HEK293 (cell line): ENCODE data around the gene C17orf67.

Experiments
- FEZF1 ChIP-seq: fragments of 450-650 bp; formaldehyde crosslinking; IDR thresholded peaks from 2 replicates; pipeline ENCODE4 v1.5.1; 2016; ENCODE audit warnings: missing biosample characterization, missing genetic modification characterization
- KLF1 ChIP-seq: fragments of 450-650 bp; formaldehyde crosslinking; IDR thresholded peaks from 2 replicates; pipeline ENCODE4 v1.5.1; 2016; ENCODE audit warnings: missing biosample characterization, missing genetic modification characterization
- OVOL3 ChIP-seq: fragments of 450-650 bp; formaldehyde crosslinking; IDR thresholded peaks from 2 replicates; pipeline ENCODE4 v1.5.1; 2016; ENCODE audit warnings: missing biosample characterization, missing genetic modification characterization
- PBX3 ChIP-seq: sonication (generic); formaldehyde crosslinking; IDR thresholded peaks from 2 replicates; pipeline ENCODE4 v1.8.1; 2022; ENCODE audit warnings: mild to moderate bottlenecking, moderate library complexity, missing genetic modification reagents
- PRDM1 ChIP-seq: fragments of 450-650 bp; formaldehyde crosslinking; IDR thresholded peaks from 2 replicates; pipeline ENCODE4; 2016; ENCODE audit warnings: missing biosample characterization, missing genetic modification characterization
- REPIN1 ChIP-seq: fragments of 450-650 bp; formaldehyde crosslinking; IDR thresholded peaks from 2 replicates; pipeline ENCODE4 v1.5.1; 2017; ENCODE audit warnings: missing biosample characterization, missing genetic modification characterization, low read depth
- SCRT1 ChIP-seq: fragments of 450-650 bp; formaldehyde crosslinking; IDR thresholded peaks from 2 replicates; pipeline ENCODE4 v1.5.1; 2016; ENCODE audit warnings: missing biosample characterization, missing genetic modification characterization, borderline replicate concordance
- SP3 ChIP-seq: fragments of 450-650 bp; formaldehyde crosslinking; IDR thresholded peaks from 2 replicates; pipeline ENCODE4 v1.5.1; 2016; ENCODE audit warnings: missing biosample characterization, missing genetic modification characterization
- TCF7L2 ChIP-seq: IDR thresholded peaks from 2 replicates; pipeline ENCODE4 v1.6.1; 2011; ENCODE audit warnings: low read depth, mild to moderate bottlenecking, inconsistent platforms, low read length, moderate library complexity, borderline replicate concordance
- YY1 ChIP-seq: fragments of 450-650 bp; formaldehyde crosslinking; IDR thresholded peaks from 2 replicates; pipeline ENCODE4 v1.5.1; 2018; ENCODE audit warnings: missing biosample characterization, missing genetic modification characterization
- YY2 ChIP-seq: fragments of 450-650 bp; formaldehyde crosslinking; IDR thresholded peaks from 2 replicates; pipeline ENCODE4 v1.5.1; 2016; ENCODE audit warnings: missing biosample characterization, missing genetic modification characterization
- ZBTB1 ChIP-seq: fragments of 450-650 bp; formaldehyde crosslinking; IDR thresholded peaks from 2 replicates; pipeline ENCODE4 v1.5.1; 2016; ENCODE audit warnings: missing biosample characterization, missing genetic modification characterization
- ZFP3 ChIP-seq: fragments of 450-650 bp; formaldehyde crosslinking; IDR thresholded peaks from 2 replicates; pipeline ENCODE4 v1.5.1; 2016; ENCODE audit warnings: low read depth, missing biosample characterization, missing genetic modification characterization
- ZFP41 ChIP-seq: fragments of 450-650 bp; formaldehyde crosslinking; IDR thresholded peaks from 2 replicates; pipeline ENCODE4 v1.5.1; 2016; ENCODE audit warnings: missing biosample characterization, missing genetic modification characterization, borderline replicate concordance
- ZNF157 ChIP-seq: fragments of 450-650 bp; formaldehyde crosslinking; IDR thresholded peaks from 2 replicates; pipeline ENCODE4 v1.5.1; 2016; ENCODE audit warnings: missing biosample characterization, missing genetic modification characterization
- ZNF175 ChIP-seq: fragments of 450-650 bp; formaldehyde crosslinking; IDR thresholded peaks from 2 replicates; pipeline ENCODE4 v1.5.1; 2016; ENCODE audit warnings: missing biosample characterization, missing genetic modification characterization
- ZNF248 ChIP-seq: fragments of 450-650 bp; formaldehyde crosslinking; IDR thresholded peaks from 2 replicates; pipeline ENCODE4 v1.5.1; 2017; ENCODE audit warnings: missing biosample characterization, missing genetic modification characterization
- ZNF280C ChIP-seq: fragments of 450-650 bp; formaldehyde crosslinking; IDR thresholded peaks from 2 replicates; pipeline ENCODE4 v1.5.1; 2016; ENCODE audit warnings: missing biosample characterization, missing genetic modification characterization
- ZNF292 ChIP-seq: fragments of 450-650 bp; formaldehyde crosslinking; IDR thresholded peaks from 2 replicates; pipeline ENCODE4 v1.5.1; 2016; ENCODE audit warnings: low read depth, missing biosample characterization, missing genetic modification characterization, borderline replicate concordance
- ZNF302 ChIP-seq: fragments of 450-650 bp; formaldehyde crosslinking; IDR thresholded peaks from 2 replicates; pipeline ENCODE4 v1.5.1; 2016; ENCODE audit warnings: missing biosample characterization, missing genetic modification characterization, low read depth
- ZNF311 ChIP-seq: fragments of 450-650 bp; formaldehyde crosslinking; IDR thresholded peaks from 2 replicates; pipeline ENCODE4 v1.5.1; 2017; ENCODE audit warnings: missing biosample characterization, missing genetic modification characterization, borderline replicate concordance
- ZNF416 ChIP-seq: fragments of 450-650 bp; formaldehyde crosslinking; IDR thresholded peaks from 2 replicates; pipeline ENCODE4 v1.5.1; 2016; ENCODE audit warnings: missing biosample characterization, missing genetic modification characterization
- ZNF449 ChIP-seq: fragments of 450-650 bp; formaldehyde crosslinking; IDR thresholded peaks from 2 replicates; pipeline ENCODE4 v1.5.1; 2017; ENCODE audit warnings: missing biosample characterization, mild to moderate bottlenecking, missing genetic modification characterization, moderate library complexity
- ZNF514 ChIP-seq: fragments of 450-650 bp; formaldehyde crosslinking; IDR thresholded peaks from 2 replicates; pipeline ENCODE4 v1.5.1; 2016; ENCODE audit warnings: missing biosample characterization, missing genetic modification characterization
- ZNF530 ChIP-seq: fragments of 450-650 bp; formaldehyde crosslinking; IDR thresholded peaks from 2 replicates; pipeline ENCODE4 v1.5.1; 2016; ENCODE audit warnings: low read depth, missing biosample characterization, missing genetic modification characterization
- ZNF558 ChIP-seq: fragments of 450-650 bp; formaldehyde crosslinking; IDR thresholded peaks from 2 replicates; pipeline ENCODE4 v1.5.1; 2016; ENCODE audit warnings: missing biosample characterization, missing genetic modification characterization
- ZNF621 ChIP-seq: fragments of 450-650 bp; formaldehyde crosslinking; IDR thresholded peaks from 2 replicates; pipeline ENCODE4 v1.5.1; 2017; ENCODE audit warnings: missing biosample characterization, missing genetic modification characterization
- ZNF623 ChIP-seq: fragments of 450-650 bp; formaldehyde crosslinking; IDR thresholded peaks from 2 replicates; pipeline ENCODE4 v1.5.1; 2016; ENCODE audit warnings: missing biosample characterization, missing genetic modification characterization
- ZNF658 ChIP-seq: fragments of 450-650 bp; formaldehyde crosslinking; IDR thresholded peaks from 2 replicates; pipeline ENCODE4; 2016; ENCODE audit warnings: missing biosample characterization, missing genetic modification characterization
- ZNF76 ChIP-seq: fragments of 450-650 bp; formaldehyde crosslinking; IDR thresholded peaks from 2 replicates; pipeline ENCODE4; 2016; ENCODE audit warnings: low read depth, missing biosample characterization, missing genetic modification characterization, borderline replicate concordance
- ZNF768 ChIP-seq: fragments of 450-650 bp; formaldehyde crosslinking; IDR thresholded peaks from 2 replicates; pipeline ENCODE4 v1.5.1; 2018; ENCODE audit warnings: missing biosample characterization, mild to moderate bottlenecking, missing genetic modification characterization
- ZNF776 ChIP-seq: fragments of 450-650 bp; formaldehyde crosslinking; IDR thresholded peaks from 2 replicates; pipeline ENCODE4 v1.5.0; 2017; ENCODE audit warnings: missing biosample characterization, missing genetic modification characterization, borderline replicate concordance
- ZNF792 ChIP-seq: fragments of 450-650 bp; formaldehyde crosslinking; IDR thresholded peaks from 2 replicates; pipeline ENCODE4 v1.5.1; 2016; ENCODE audit warnings: missing biosample characterization, missing genetic modification characterization
- TF ChIP-seq, protein P1 (sequence below): fragments of 450-650 bp; formaldehyde crosslinking; IDR thresholded peaks from 2 replicates; pipeline ENCODE4 v1.5.1; 2017; ENCODE audit warnings: missing biosample characterization, missing genetic modification characterization
- TF ChIP-seq, protein P2 (sequence below): fragments of 450-650 bp; formaldehyde crosslinking; IDR thresholded peaks from 2 replicates; pipeline ENCODE4 v1.5.1; 2016; ENCODE audit warnings: missing biosample characterization, missing genetic modification characterization

Gene C17orf67

GRCh38 chr17:56834380-56835263 is 902 bp upstream of the C17orf67 start (continued):
- TF ChIP-seq PBX3 (CRISPR knock-in tag) = peak; percentile 30
- no peak for TF ChIP-seq ZNF514 (tag by site-specific recombination)
- no peak for TF ChIP-seq FEZF1 (tag by site-specific recombination)
- no peak for TF ChIP-seq ZNF416 (tag by site-specific recombination)
- TF ChIP-seq ZNF776 = no peak
- TF ChIP-seq ZFP3 (tag by site-specific recombination) = no peak
- TF ChIP-seq, protein P1, sequence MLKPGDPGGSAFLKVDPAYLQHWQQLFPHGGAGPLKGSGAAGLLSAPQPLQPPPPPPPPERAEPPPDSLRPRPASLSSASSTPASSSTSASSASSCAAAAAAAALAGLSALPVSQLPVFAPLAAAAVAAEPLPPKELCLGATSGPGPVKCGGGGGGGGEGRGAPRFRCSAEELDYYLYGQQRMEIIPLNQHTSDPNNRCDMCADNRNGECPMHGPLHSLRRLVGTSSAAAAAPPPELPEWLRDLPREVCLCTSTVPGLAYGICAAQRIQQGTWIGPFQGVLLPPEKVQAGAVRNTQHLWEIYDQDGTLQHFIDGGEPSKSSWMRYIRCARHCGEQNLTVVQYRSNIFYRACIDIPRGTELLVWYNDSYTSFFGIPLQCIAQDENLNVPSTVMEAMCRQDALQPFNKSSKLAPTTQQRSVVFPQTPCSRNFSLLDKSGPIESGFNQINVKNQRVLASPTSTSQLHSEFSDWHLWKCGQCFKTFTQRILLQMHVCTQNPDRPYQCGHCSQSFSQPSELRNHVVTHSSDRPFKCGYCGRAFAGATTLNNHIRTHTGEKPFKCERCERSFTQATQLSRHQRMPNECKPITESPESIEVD (tag by site-specific recombination) = no peak
- TF ChIP-seq YY1 (tag by site-specific recombination) = no peak; the same call in 1 of the 2 replicates
- TF ChIP-seq ZNF449 (tag by site-specific recombination) = peak; percentile 14; the same call in 1 of the 2 replicates
- no peak for TF ChIP-seq ZNF621 (tag by site-specific recombination)
- no peak for TF ChIP-seq YY2 (tag by site-specific recombination)
- 0 out of 2 replicates have a peak, but pooled peaks have one; percentile 14 for TF ChIP-seq KLF1
- peak; percentile 71 for TF ChIP-seq SP3 (tag by site-specific recombination)
- TF ChIP-seq OVOL3 (tag by site-specific recombination) = no peak
- no peak for TF ChIP-seq ZNF175
- no peak for TF ChIP-seq ZBTB1 (tag by site-specific recombination)
- TF ChIP-seq ZNF311 (tag by site-specific recombination) = no peak
- TF ChIP-seq TCF7L2 = no peak
- TF ChIP-seq ZNF302 (tag by site-specific recombination) = no peak
- TF ChIP-seq PRDM1 (tag by site-specific recombination) = no peak
- TF ChIP-seq, protein P2, sequence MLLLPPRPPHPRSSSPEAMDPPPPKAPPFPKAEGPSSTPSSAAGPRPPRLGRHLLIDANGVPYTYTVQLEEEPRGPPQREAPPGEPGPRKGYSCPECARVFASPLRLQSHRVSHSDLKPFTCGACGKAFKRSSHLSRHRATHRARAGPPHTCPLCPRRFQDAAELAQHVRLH (tag by site-specific recombination) = no peak
- TF ChIP-seq ZNF157 (tag by site-specific recombination) = no peak
- TF ChIP-seq ZNF248 (tag by site-specific recombination) = no peak
- TF ChIP-seq ZNF768 (tag by site-specific recombination) = no peak
- no peak for TF ChIP-seq ZNF530 (tag by site-specific recombination)
- no peak for TF ChIP-seq ZNF76
- TF ChIP-seq ZNF558 (tag by site-specific recombination) = no peak
- TF ChIP-seq SCRT1 (tag by site-specific recombination) = no peak
- TF ChIP-seq ZNF658 (tag by site-specific recombination) = no peak
- no peak for TF ChIP-seq ZNF280C (tag by site-specific recombination)
- no peak for TF ChIP-seq REPIN1
- no peak for TF ChIP-seq ZFP41 (tag by site-specific recombination)
- no peak for TF ChIP-seq ZNF792 (tag by site-specific recombination)
- no peak for TF ChIP-seq ZNF623
- no peak for TF ChIP-seq ZNF292 (tag by site-specific recombination)
